BLaER1 treated with 17β-estradiol and CSF1 and Interleukin-3, amounts not matched to agents 10 nM and 100 nM (cell line): ENCODE results near the gene TFG.

Experiments
- H3K27ac ChIP-seq, 11 experiments: shearing (Covaris generic); formaldehyde crosslinking; 2 replicates each; pipeline ENCODE4 v1.8.1; 2022
- H3K27me3 ChIP-seq, 11 experiments: shearing (Covaris generic); formaldehyde crosslinking; 2 replicates each; pipeline ENCODE4 v1.8.1; 2022
- H3K36me3 ChIP-seq, 11 experiments: shearing (Covaris generic); formaldehyde crosslinking; 2 replicates each; pipeline ENCODE4 v1.8.1; 2022
- H3K4me1 ChIP-seq, 10 experiments: shearing (Covaris generic); formaldehyde crosslinking; 2 replicates each; pipeline ENCODE4 v1.8.1; 2022
- H3K4me2 ChIP-seq, 11 experiments: shearing (Covaris generic); formaldehyde crosslinking; 2 replicates each; pipeline ENCODE4 v1.8.1; 2022
- H3K4me3 ChIP-seq, 10 experiments: shearing (Covaris generic); formaldehyde crosslinking; 2 replicates each; pipeline ENCODE4 v1.8.1; 2022
- H3K9ac ChIP-seq, 11 experiments: shearing (Covaris generic); formaldehyde crosslinking; 2 replicates each; pipeline ENCODE4 v1.8.1; 2022
- H3K9me3 ChIP-seq, 11 experiments: shearing (Covaris generic); formaldehyde crosslinking; replicated peaks in 1 of 11; 2 replicates each; pipeline ENCODE4 v1.8.1; 2022
- H4K20me1 ChIP-seq, 11 experiments: shearing (Covaris generic); formaldehyde crosslinking; 2 replicates each; pipeline ENCODE4 v1.8.1; 2022
- Cebpa-rat ChIP-seq, 11 experiments: shearing (Covaris generic); IDR thresholded peaks; 2 replicates each; pipeline ENCODE4 v1.8.1; 2022

Gene TFG

DNA sequence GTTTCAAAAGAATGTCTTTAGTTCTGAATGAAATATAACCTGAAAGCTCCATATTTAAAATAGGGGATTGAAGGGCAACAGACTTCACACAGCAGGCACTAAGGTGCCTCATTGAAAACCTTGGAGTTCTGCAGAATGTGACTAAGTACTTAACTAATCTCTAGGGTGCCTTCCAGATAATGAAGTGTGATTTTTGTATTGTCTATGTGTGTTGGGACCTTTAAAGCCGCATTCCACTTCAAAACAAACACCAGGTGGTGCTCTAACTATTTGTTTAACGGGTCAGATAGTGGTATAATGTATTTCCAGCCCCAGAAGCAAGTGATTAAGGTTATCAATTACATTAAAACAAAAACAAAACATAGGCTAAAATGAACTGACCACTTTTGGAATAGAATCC lies 28.0 kb downstream of the TFG start:
- H3K9ac ChIP-seq: no peak overlapping the region
- H3K36me3 ChIP-seq: peaks cover 93 to 100% (median 98%) of the 10 kb centered on the region in 11 experiments
- no peaks in the 10 kb centered on the region for H3K9me3 ChIP-seq
- H3K27ac ChIP-seq: no peak overlapping the region
- TF ChIP-seq Cebpa-rat (IDR thresholded peaks at IDR 0.05): no peak
- no peaks in the 10 kb centered on the region for H3K4me1 ChIP-seq
- H3K27me3 ChIP-seq: no peaks in the 10 kb centered on the region
- H3K4me3 ChIP-seq: no peak overlapping the region
- no peak overlapping the region for H3K4me2 ChIP-seq
- peaks cover 22 to 97% (median 41%) of the 10 kb centered on the region in 11 experiments; a peak in 18 of 22 replicates for H4K20me1 ChIP-seq

DNA sequence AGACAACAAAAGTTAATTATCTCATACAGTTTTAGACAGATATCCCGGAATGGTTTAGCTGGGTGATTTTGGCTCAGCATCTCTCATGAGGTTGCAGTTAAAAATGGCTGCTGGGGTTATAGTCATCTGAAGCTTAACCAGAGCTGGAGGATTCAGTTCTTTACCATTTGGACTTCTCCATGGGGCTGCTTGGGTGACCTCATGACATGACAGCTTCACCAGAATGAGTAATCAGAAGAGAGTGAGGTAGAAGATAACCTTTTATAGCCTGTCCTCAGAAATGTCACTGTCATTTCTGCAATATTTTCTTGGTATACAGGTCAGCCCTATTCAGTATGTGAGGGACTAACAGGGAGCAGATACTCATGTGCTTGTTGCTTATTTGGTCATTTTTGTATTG lies 30.9 kb downstream of the TFG start:
- peaks cover 89 to 100% (median 99%) of the 10 kb centered on the region in 11 experiments for H3K36me3 ChIP-seq
- no peaks in the 10 kb centered on the region for H3K4me1 ChIP-seq
- no peak overlapping the region for H3K9ac ChIP-seq
- no peak overlapping the region for H3K27ac ChIP-seq
- H3K4me3 ChIP-seq: no peak overlapping the region
- H3K27me3 ChIP-seq: no peaks in the 10 kb centered on the region
- no peak overlapping the region for H3K4me2 ChIP-seq
- H4K20me1 ChIP-seq: peaks cover 8 to 94% (median 37%) of the 10 kb centered on the region in 11 experiments; a peak in 17 of 22 replicates
- TF ChIP-seq Cebpa-rat (IDR thresholded peaks at IDR 0.05): no peak
- no peaks in the 10 kb centered on the region for H3K9me3 ChIP-seq

DNA sequence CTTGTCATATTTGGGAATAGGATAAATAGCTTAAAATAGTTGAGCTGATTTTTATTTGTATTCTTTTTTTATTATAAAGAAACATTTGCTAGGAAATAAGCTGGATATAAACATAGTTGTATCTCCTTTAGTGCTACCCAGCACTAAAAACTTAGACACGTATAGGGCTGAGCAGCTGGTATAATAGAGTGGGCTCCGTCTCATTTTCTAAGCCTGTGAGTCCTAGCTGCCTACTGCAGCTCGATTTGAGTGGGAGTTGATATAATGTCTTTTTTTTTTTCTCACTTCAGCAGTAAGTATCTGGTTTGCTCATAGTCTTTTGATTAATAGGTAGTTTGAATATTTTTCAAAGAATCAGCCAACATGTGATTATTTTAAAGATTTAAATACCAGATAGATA lies 34.2 kb downstream of the TFG start:
- Histone ChIP-seq H3K4me2 (no peak overlapping the region), H3K4me3 (no peak overlapping the region), H3K36me3 (peaks cover 88 to 100% (median 99%) of the 10 kb centered on the region in 11 experiments), H3K9ac (no peak overlapping the region), H3K9me3 (no peaks in the 10 kb centered on the region), H4K20me1 (peaks cover 0 to 89% (median 11%) of the 10 kb centered on the region in 11 experiments; a peak in 9 of 22 replicates), H3K27ac (no peak overlapping the region), H3K27me3 (no peaks in the 10 kb centered on the region), H3K4me1 (no peaks in the 10 kb centered on the region)
- no peak for TF ChIP-seq Cebpa-rat (IDR thresholded peaks at IDR 0.05)

DNA sequence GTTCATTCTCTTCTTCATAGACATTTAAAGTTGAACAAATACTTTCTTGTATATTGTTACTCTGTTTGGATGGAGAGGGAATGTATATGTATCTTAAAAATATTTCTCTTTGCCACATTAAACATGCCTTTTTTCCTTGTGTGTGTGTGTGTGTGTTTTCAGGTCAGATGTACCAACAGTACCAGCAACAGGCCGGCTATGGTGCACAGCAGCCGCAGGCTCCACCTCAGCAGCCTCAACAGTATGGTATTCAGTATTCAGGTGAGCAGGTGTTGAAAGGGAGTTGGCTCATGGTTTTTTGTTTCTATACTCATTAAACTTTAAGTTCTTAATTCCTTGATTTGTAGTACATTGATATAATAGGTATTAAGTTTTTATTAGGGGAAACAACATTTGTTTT lies 35.4 kb downstream of the TFG start:
- no peak overlapping the region for H3K4me3 ChIP-seq
- no peaks in the 10 kb centered on the region for H3K27me3 ChIP-seq
- no peak overlapping the region for H3K27ac ChIP-seq
- peaks cover 0 to 84% (median 10%) of the 10 kb centered on the region in 11 experiments; a peak in 9 of 22 replicates for H4K20me1 ChIP-seq
- H3K9ac ChIP-seq: no peak overlapping the region
- TF ChIP-seq Cebpa-rat (IDR thresholded peaks at IDR 0.05): no peak
- no peak overlapping the region for H3K4me2 ChIP-seq
- H3K4me1 ChIP-seq: no peaks in the 10 kb centered on the region
- no peaks in the 10 kb centered on the region for H3K9me3 ChIP-seq
- peaks cover 89 to 100% (median 99%) of the 10 kb centered on the region in 11 experiments for H3K36me3 ChIP-seq

DNA sequence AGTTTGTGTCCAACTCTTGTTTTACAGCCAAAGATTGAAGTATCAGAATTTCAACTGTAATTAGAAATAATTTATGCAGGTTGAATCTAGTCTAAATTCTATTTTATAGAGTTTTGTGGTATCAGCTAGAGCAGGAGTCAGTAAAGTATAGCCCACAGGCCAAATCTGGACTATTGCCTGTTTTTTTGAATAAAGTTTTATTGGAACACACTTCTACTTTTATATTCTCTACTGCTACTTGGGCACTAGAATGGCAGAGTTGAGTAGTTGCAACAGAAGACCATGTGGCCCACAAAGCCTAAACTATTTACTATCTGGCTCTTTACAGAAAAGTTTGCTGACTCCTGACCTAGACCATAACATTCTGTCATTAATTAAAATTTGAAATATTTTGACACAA lies 36.3 kb downstream of the TFG start:
- no peak for TF ChIP-seq Cebpa-rat (IDR thresholded peaks at IDR 0.05)
- no peak overlapping the region for H3K4me2 ChIP-seq
- H3K36me3 ChIP-seq: peaks cover 84 to 100% (median 98%) of the 10 kb centered on the region in 11 experiments

DNA sequence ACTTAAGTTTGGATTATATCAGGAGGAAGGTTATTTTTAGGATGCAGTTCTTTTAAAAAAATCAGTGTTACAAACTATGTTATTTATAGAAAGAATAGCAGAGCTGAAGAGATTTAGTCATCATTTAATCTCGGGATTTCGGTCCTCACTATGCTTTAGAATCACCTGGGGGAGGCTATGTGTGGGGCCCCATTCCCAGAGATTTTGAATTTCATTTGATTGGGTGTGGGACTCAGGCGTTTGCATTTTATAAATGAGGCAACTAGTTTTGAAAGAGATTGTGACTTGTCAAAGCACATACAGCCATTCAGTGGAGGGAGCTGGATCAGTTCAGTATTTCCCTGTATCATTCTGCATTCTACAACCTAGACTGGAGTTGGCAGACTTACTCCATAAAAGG lies 36.8 kb downstream of the TFG start:
- no peak overlapping the region for H3K4me2 ChIP-seq
- H3K9ac ChIP-seq: no peak overlapping the region
- H3K27me3 ChIP-seq: no peaks in the 10 kb centered on the region
- peaks cover 82 to 100% (median 98%) of the 10 kb centered on the region in 11 experiments for H3K36me3 ChIP-seq
- H3K27ac ChIP-seq: no peak overlapping the region
- no peaks in the 10 kb centered on the region for H3K9me3 ChIP-seq
- H3K4me3 ChIP-seq: no peak overlapping the region
- no peak for TF ChIP-seq Cebpa-rat (IDR thresholded peaks at IDR 0.05)
- H4K20me1 ChIP-seq: peaks cover 0 to 75% (median 0%) of the 10 kb centered on the region in 11 experiments; a peak in 7 of 22 replicates
- H3K4me1 ChIP-seq: no peaks in the 10 kb centered on the region

More for the DNA sequence above, 36.3 kb downstream of the TFG start:
- Histone ChIP-seq H3K27ac (no peak overlapping the region), H3K4me1 (no peaks in the 10 kb centered on the region), H3K9me3 (no peaks in the 10 kb centered on the region), H4K20me1 (peaks cover 0 to 78% (median 3%) of the 10 kb centered on the region in 11 experiments; a peak in 8 of 22 replicates), H3K9ac (no peak overlapping the region), H3K4me3 (no peak overlapping the region), H3K27me3 (no peaks in the 10 kb centered on the region)

DNA sequence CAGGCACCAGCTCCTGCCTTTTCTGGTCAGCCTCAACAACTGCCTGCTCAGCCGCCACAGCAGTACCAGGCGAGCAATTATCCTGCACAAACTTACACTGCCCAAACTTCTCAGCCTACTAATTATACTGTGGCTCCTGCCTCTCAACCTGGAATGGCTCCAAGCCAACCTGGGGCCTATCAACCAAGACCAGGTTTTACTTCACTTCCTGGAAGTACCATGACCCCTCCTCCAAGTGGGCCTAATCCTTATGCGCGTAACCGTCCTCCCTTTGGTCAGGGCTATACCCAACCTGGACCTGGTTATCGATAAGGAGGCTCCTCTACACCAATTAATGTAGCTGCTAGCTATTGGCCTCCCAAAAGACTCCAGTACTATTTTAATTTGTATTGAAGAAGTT lies 38.9 kb downstream of the TFG start:
- H3K9ac ChIP-seq: no peak overlapping the region
- no peak for TF ChIP-seq Cebpa-rat (IDR thresholded peaks at IDR 0.05)
- H3K4me1 ChIP-seq: no peaks in the 10 kb centered on the region
- peaks cover 0 to 60% (median 0%) of the 10 kb centered on the region in 11 experiments; a peak in 6 of 22 replicates for H4K20me1 ChIP-seq
- H3K9me3 ChIP-seq: no peaks in the 10 kb centered on the region
- H3K27me3 ChIP-seq: no peaks in the 10 kb centered on the region
- H3K36me3 ChIP-seq: peaks cover 82 to 100% (median 98%) of the 10 kb centered on the region in 11 experiments
- no peak overlapping the region for H3K4me3 ChIP-seq
- H3K4me2 ChIP-seq: no peak overlapping the region
- H3K27ac ChIP-seq: no peak overlapping the region

DNA sequence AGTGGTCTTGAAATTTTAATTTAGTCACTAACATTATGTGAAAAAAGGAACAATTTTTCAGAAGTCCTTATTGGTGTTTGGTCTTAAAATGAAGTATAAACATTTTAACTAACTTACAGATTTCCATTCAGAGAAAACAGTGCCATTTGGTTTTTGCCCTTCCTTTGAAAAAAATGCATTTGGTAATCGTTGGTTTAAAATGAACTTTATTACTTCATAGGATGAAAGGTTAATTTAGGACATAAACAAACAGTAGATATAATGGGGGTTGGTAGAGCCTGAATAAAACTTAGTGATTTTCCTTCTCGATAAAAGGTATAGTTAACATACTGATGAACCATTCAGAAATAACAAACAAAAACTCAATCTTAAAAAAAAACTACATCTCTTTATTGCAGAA lies 39.7 kb downstream of the TFG start:
- no peak for TF ChIP-seq Cebpa-rat (IDR thresholded peaks at IDR 0.05)
- Histone ChIP-seq H3K27me3 (no peaks in the 10 kb centered on the region), H3K4me3 (no peak overlapping the region), H3K9ac (no peak overlapping the region), H3K4me1 (no peaks in the 10 kb centered on the region), H3K9me3 (no peaks in the 10 kb centered on the region), H3K27ac (no peak overlapping the region), H3K4me2 (no peak overlapping the region), H4K20me1 (peaks cover 0 to 54% (median 0%) of the 10 kb centered on the region in 11 experiments; a peak in 6 of 22 replicates), H3K36me3 (peaks cover 88 to 100% (median 98%) of the 10 kb centered on the region in 11 experiments)

DNA sequence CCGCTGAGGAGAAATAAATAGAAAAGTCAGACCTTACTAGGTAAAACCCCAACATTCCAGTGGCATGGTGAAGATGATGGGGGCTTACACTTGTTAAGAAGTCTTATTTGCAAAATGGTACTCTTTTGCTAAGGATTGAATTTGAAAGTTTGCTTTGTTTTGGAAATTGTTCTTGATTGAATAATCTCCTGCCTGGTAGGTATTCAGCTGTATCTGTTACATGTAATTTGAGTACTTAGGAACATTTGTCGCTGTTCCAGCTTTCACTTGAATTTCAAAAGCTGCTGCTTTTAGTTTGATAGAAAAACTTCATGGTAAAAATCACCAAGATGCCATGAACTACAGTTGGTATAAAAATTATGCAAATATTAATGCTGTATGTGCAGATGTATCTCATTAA lies 44.6 kb downstream of the TFG start:
- Histone ChIP-seq H3K27me3 (no peaks in the 10 kb centered on the region), H3K4me1 (no peaks in the 10 kb centered on the region), H3K36me3 (peaks cover 47 to 75% (median 65%) of the 10 kb centered on the region in 11 experiments), H3K9ac (no peak overlapping the region), H3K4me2 (no peak overlapping the region), H3K4me3 (no peak overlapping the region), H3K27ac (no peak overlapping the region), H3K9me3 (no peaks in the 10 kb centered on the region), H4K20me1 (peaks cover 0 to 20% (median 0%) of the 10 kb centered on the region in 11 experiments; a peak in 3 of 22 replicates)
- TF ChIP-seq Cebpa-rat (IDR thresholded peaks at IDR 0.05): no peak
